ENCODE results near the gene MRPL53. TPM values are rescaled to one million over a fixed set of nuclear protein-coding genes. Genes with fewer than 3 reads are reported as not detected.

MRPL53 gene
- total and polyA plus RNA-seq, 2 of the 13 experiments (the other 11 are each of a cell fraction or from before 2014, with no cell fraction given), result 34.3 to 51.9 TPM

- TF ChIP-seq HOXA9 (CRISPR knock-in tag; IDR thresholded peaks at IDR 0.05; ENCODE audit: borderline replicate concordance) (peak; percentile 73), SAP130 (CRISPR knock-in tag; IDR thresholded peaks at IDR 0.05; ENCODE audit: low read depth) (peak; percentile 62), SRY (CRISPR knock-in tag; IDR thresholded peaks at IDR 0.05) (no peak), TFE3 (CRISPR knock-in tag; IDR thresholded peaks at IDR 0.05) (no peak), ZGPAT (CRISPR knock-in tag; IDR thresholded peaks at IDR 0.05) (peak; percentile 87), MTF2 (CRISPR knock-in tag; IDR thresholded peaks at IDR 0.05; ENCODE audit: borderline replicate concordance) (no peak), ZNF557 (CRISPR knock-in tag; IDR thresholded peaks at IDR 0.05) (no peak), ZNF724P (CRISPR knock-in tag; IDR thresholded peaks at IDR 0.05; ENCODE audit: borderline replicate concordance) (no peak), STAG1 (CRISPR knock-in tag; IDR thresholded peaks at IDR 0.05) (no peak), HDAC6 (IDR thresholded peaks at IDR 0.05; ENCODE audit: low read depth, low read length) (no peak), ARNTL (CRISPR knock-in tag; IDR thresholded peaks at IDR 0.05) (peak; percentile 78), ATF4 (CRISPR knock-in tag; IDR thresholded peaks at IDR 0.05) (peak in 1 of 2 experiments; percentile 80; a peak in 2 of 4 replicates), TOE1 (CRISPR knock-in tag; IDR thresholded peaks at IDR 0.05) (peak; percentile 36), ZNF660 (CRISPR knock-in tag; IDR thresholded peaks at IDR 0.05; ENCODE audit: borderline replicate concordance, low read depth) (no peak), RAD21 (CRISPR knock-in tag; IDR thresholded peaks at IDR 0.05) (no peak), TFDP1 (CRISPR knock-in tag; IDR thresholded peaks at IDR 0.05; ENCODE audit: borderline replicate concordance) (no peak; the same call in 1 of the 2 replicates), ZNF562 (CRISPR knock-in tag; IDR thresholded peaks at IDR 0.05; ENCODE audit: borderline replicate concordance) (0 out of 2 replicates have a peak, but pooled peaks have one; percentile 25), BHLHE40 (IDR thresholded peaks at IDR 0.05; ENCODE audit: low read length) (no peak), HNF1B (CRISPR knock-in tag; IDR thresholded peaks at IDR 0.05) (peak; percentile 77; the same call in 1 of the 2 replicates)
Measured at GRCh38 chr2:74488643-74489481, 16.4 kb upstream of the MRPL53 start (continued).

Measured in HepG2 (cell line).